Keratinocyte (primary cell): ENCODE data around the gene SEC63.

Experiments
- CTCF ChIP-seq, 3 experiments: IDR thresholded peaks in 1 of 3; conservative IDR thresholded peaks in 1 of 3; optimal IDR thresholded peaks in 1 of 3; 2 replicates in 2 of 3; 3 replicates in 1 of 3; pipeline versions ENCODE3 to v1.5.1; 2011; ENCODE audit warnings: low read length in 3 of 3, mild to moderate bottlenecking in 3 of 3, moderate library complexity in 2 of 3, control low read depth in 1 of 3, inconsistent platforms in 1 of 3; ENCODE audit not compliant: insufficient read depth in 2 of 3; ENCODE audit errors: extremely low read depth in 1 of 3
- EZH2 ChIP-seq: IDR thresholded peaks from one replicate; pipeline ENCODE4 v1.6.1; 2012; ENCODE audit warnings: inconsistent platforms, mild to moderate bottlenecking, low read length, moderate library complexity

- TF ChIP-seq CTCF (optimal IDR thresholded peaks at IDR 0.05 in 1 of 3, IDR thresholded peaks at IDR 0.05 in 1 of 3, conservative IDR thresholded peaks at IDR 0.05 in 1 of 3; ENCODE audit: extremely low read depth in 1 of 3, insufficient read depth in 2 of 3, low read length in 3 of 3) (no peak), EZH2 (no peak)
Observed at GRCh38 chr6:107819964-107820337, 138.1 kb downstream of the SEC63 start.
